ENCODE data around the gene NEK9. TPM values are rescaled to one million over a fixed set of nuclear protein-coding genes. Genes with fewer than 3 reads are reported as not detected.

Gene NEK9
- total RNA-seq, 1 experiment from 2014 or later = 103 TPM

GRCh38 chr14:75095690-75096089 is 31.2 kb downstream of the NEK9 start:
- no peak for DNase-seq
- Histone ChIP-seq H3K79me2 (ENCODE audit: low read length) (peaks cover 5% of the 10 kb centered on the region; the same call in 1 of the 2 replicates), H3K27me3 (ENCODE audit: low read length) (no peaks in the 10 kb centered on the region), H3K36me3 (ENCODE audit: insufficient read depth, low read length) (peaks cover 67% of the 10 kb centered on the region), H3K9ac (ENCODE audit: low read length) (no peak overlapping the region), H3K4me2 (ENCODE audit: low read depth, low read length, poor library complexity, severe bottlenecking) (no peak overlapping the region), H3K4me3 (ENCODE audit: low read length) (no peak overlapping the region), H3K27ac (ENCODE audit: low read length) (no peak overlapping the region), H3K4me1 (ENCODE audit: low read length) (no peaks in the 10 kb centered on the region), H4K20me1 (ENCODE audit: insufficient read depth, low read depth, low read length) (no peaks in the 10 kb centered on the region), H3K9me2 (replicated peaks; ENCODE audit: insufficient read depth, low read length) (no peaks in the 10 kb centered on the region), H3K9me3 (ENCODE audit: low read length) (no peaks in the 10 kb centered on the region), H2AFZ (ENCODE audit: low read length) (no peak overlapping the region)

- DNase-seq = no peak
- no peak overlapping the region for H3K27ac ChIP-seq (ENCODE audit: low read length)
- H3K4me2 ChIP-seq (ENCODE audit: low read depth, low read length, poor library complexity, severe bottlenecking) = no peak overlapping the region
- H3K9ac ChIP-seq (ENCODE audit: low read length) = no peak overlapping the region
- H3K4me3 ChIP-seq (ENCODE audit: low read length) = no peak overlapping the region
- H4K20me1 ChIP-seq (ENCODE audit: insufficient read depth, low read depth, low read length) = no peaks in the 10 kb centered on the region
- no peaks in the 10 kb centered on the region for H3K9me2 ChIP-seq (replicated peaks; ENCODE audit: insufficient read depth, low read length)
- no peaks in the 10 kb centered on the region for H3K4me1 ChIP-seq (ENCODE audit: low read length)
- H3K36me3 ChIP-seq (ENCODE audit: insufficient read depth, low read length) = peaks cover 66% of the 10 kb centered on the region
- H2AFZ ChIP-seq (ENCODE audit: low read length) = no peak overlapping the region
- H3K79me2 ChIP-seq (ENCODE audit: low read length) = peaks cover 5% of the 10 kb centered on the region; the same call in 1 of the 2 replicates
- no peaks in the 10 kb centered on the region for H3K27me3 ChIP-seq (ENCODE audit: low read length)
- no peaks in the 10 kb centered on the region for H3K9me3 ChIP-seq (ENCODE audit: low read length)
Measured at GRCh38 chr14:75094896-75095295, 32.0 kb downstream of the NEK9 start.

- Histone ChIP-seq H3K79me2 (ENCODE audit: low read length) (peaks cover 1% of the 10 kb centered on the region; the same call in 1 of the 2 replicates), H3K27ac (ENCODE audit: low read length) (no peak overlapping the region), H3K9ac (ENCODE audit: low read length) (no peak overlapping the region), H3K4me2 (ENCODE audit: low read depth, low read length, poor library complexity, severe bottlenecking) (no peak overlapping the region), H3K9me3 (ENCODE audit: low read length) (no peaks in the 10 kb centered on the region), H2AFZ (ENCODE audit: low read length) (no peak overlapping the region), H3K27me3 (ENCODE audit: low read length) (no peaks in the 10 kb centered on the region), H3K4me1 (ENCODE audit: low read length) (no peaks in the 10 kb centered on the region), H3K36me3 (ENCODE audit: insufficient read depth, low read length) (peaks cover 60% of the 10 kb centered on the region), H4K20me1 (ENCODE audit: insufficient read depth, low read depth, low read length) (no peaks in the 10 kb centered on the region), H3K4me3 (ENCODE audit: low read length) (no peak overlapping the region), H3K9me2 (replicated peaks; ENCODE audit: insufficient read depth, low read length) (no peaks in the 10 kb centered on the region)
- DNase-seq = no peak
Measured at GRCh38 chr14:75092698-75093097, 34.1 kb downstream of the NEK9 start.

- no peaks in the 10 kb centered on the region for H3K79me2 ChIP-seq (ENCODE audit: low read length)
- H4K20me1 ChIP-seq (ENCODE audit: insufficient read depth, low read depth, low read length) = no peaks in the 10 kb centered on the region
- H3K36me3 ChIP-seq (ENCODE audit: insufficient read depth, low read length) = peaks cover 61% of the 10 kb centered on the region; the same call in 1 of the 2 replicates
- H3K9me3 ChIP-seq (ENCODE audit: low read length) = no peaks in the 10 kb centered on the region
- no peak overlapping the region for H3K4me3 ChIP-seq (ENCODE audit: low read length)
- H2AFZ ChIP-seq (ENCODE audit: low read length) = no peak overlapping the region
- no peak overlapping the region for H3K27ac ChIP-seq (ENCODE audit: low read length)
- no peaks in the 10 kb centered on the region for H3K4me1 ChIP-seq (ENCODE audit: low read length)
- DNase-seq = no peak
- H3K9me2 ChIP-seq (replicated peaks; ENCODE audit: insufficient read depth, low read length) = no peaks in the 10 kb centered on the region
- no peak overlapping the region for H3K9ac ChIP-seq (ENCODE audit: low read length)
- H3K4me2 ChIP-seq (ENCODE audit: low read depth, low read length, poor library complexity, severe bottlenecking) = no peak overlapping the region
- H3K27me3 ChIP-seq (ENCODE audit: low read length) = no peaks in the 10 kb centered on the region
Measured at GRCh38 chr14:75091251-75091650, 35.6 kb downstream of the NEK9 start.

GRCh38 chr14:75090353-75090752 is 36.5 kb downstream of the NEK9 start:
- Histone ChIP-seq H4K20me1 (ENCODE audit: insufficient read depth, low read depth, low read length) (no peaks in the 10 kb centered on the region), H3K4me2 (ENCODE audit: low read depth, low read length, poor library complexity, severe bottlenecking) (no peak overlapping the region), H3K4me3 (ENCODE audit: low read length) (no peak overlapping the region), H3K27ac (ENCODE audit: low read length) (no peak overlapping the region), H2AFZ (ENCODE audit: low read length) (no peak overlapping the region), H3K9me2 (replicated peaks; ENCODE audit: insufficient read depth, low read length) (no peaks in the 10 kb centered on the region), H3K36me3 (ENCODE audit: insufficient read depth, low read length) (peaks cover 60% of the 10 kb centered on the region), H3K27me3 (ENCODE audit: low read length) (no peaks in the 10 kb centered on the region), H3K4me1 (ENCODE audit: low read length) (no peaks in the 10 kb centered on the region), H3K79me2 (ENCODE audit: low read length) (no peaks in the 10 kb centered on the region), H3K9me3 (ENCODE audit: low read length) (no peaks in the 10 kb centered on the region), H3K9ac (ENCODE audit: low read length) (no peak overlapping the region)
- no peak for DNase-seq

GRCh38 chr14:75088566-75089373 is 38.1 kb downstream of the NEK9 start:
- DNase-seq = peak; percentile 88

GRCh38 chr14:75088153-75088552 is 38.7 kb downstream of the NEK9 start:
- Histone ChIP-seq H2AFZ (ENCODE audit: low read length) (no peak overlapping the region), H3K9me3 (ENCODE audit: low read length) (no peaks in the 10 kb centered on the region), H3K4me1 (ENCODE audit: low read length) (no peaks in the 10 kb centered on the region), H3K4me2 (ENCODE audit: low read depth, low read length, poor library complexity, severe bottlenecking) (no peak overlapping the region), H3K79me2 (ENCODE audit: low read length) (no peaks in the 10 kb centered on the region), H3K36me3 (ENCODE audit: insufficient read depth, low read length) (peaks cover 61% of the 10 kb centered on the region), H3K27ac (ENCODE audit: low read length) (no peak overlapping the region), H3K9me2 (replicated peaks; ENCODE audit: insufficient read depth, low read length) (no peaks in the 10 kb centered on the region), H3K9ac (ENCODE audit: low read length) (no peak overlapping the region), H3K4me3 (ENCODE audit: low read length) (no peak overlapping the region), H3K27me3 (ENCODE audit: low read length) (no peaks in the 10 kb centered on the region), H4K20me1 (ENCODE audit: insufficient read depth, low read depth, low read length) (no peaks in the 10 kb centered on the region)
- DNase-seq = no peak

More at GRCh38 chr14:75088566-75089373, 38.1 kb downstream of the NEK9 start:
- H4K20me1 ChIP-seq (ENCODE audit: insufficient read depth, low read depth, low read length) = no peaks in the 10 kb centered on the region
- H3K9ac ChIP-seq (ENCODE audit: low read length) = no peak overlapping the region
- no peak overlapping the region for H3K4me3 ChIP-seq (ENCODE audit: low read length)
- no peaks in the 10 kb centered on the region for H3K9me3 ChIP-seq (ENCODE audit: low read length)
- H3K4me2 ChIP-seq (ENCODE audit: low read depth, low read length, poor library complexity, severe bottlenecking) = no peak overlapping the region
- no peaks in the 10 kb centered on the region for H3K9me2 ChIP-seq (replicated peaks; ENCODE audit: insufficient read depth, low read length)
- H3K27me3 ChIP-seq (ENCODE audit: low read length) = no peaks in the 10 kb centered on the region
- H3K36me3 ChIP-seq (ENCODE audit: insufficient read depth, low read length) = peaks cover 59% of the 10 kb centered on the region
- H2AFZ ChIP-seq (ENCODE audit: low read length) = no peak overlapping the region
- H3K4me1 ChIP-seq (ENCODE audit: low read length) = no peaks in the 10 kb centered on the region
- no peaks in the 10 kb centered on the region for H3K79me2 ChIP-seq (ENCODE audit: low read length)
- H3K27ac ChIP-seq (ENCODE audit: low read length) = no peak overlapping the region

- no peak for DNase-seq
- H3K4me1 ChIP-seq (ENCODE audit: low read length) = no peaks in the 10 kb centered on the region
- H3K79me2 ChIP-seq (ENCODE audit: low read length) = no peaks in the 10 kb centered on the region
- no peak overlapping the region for H2AFZ ChIP-seq (ENCODE audit: low read length)
- no peaks in the 10 kb centered on the region for H4K20me1 ChIP-seq (ENCODE audit: insufficient read depth, low read depth, low read length)
- H3K27me3 ChIP-seq (ENCODE audit: low read length) = no peaks in the 10 kb centered on the region
- H3K27ac ChIP-seq (ENCODE audit: low read length) = no peak overlapping the region
- no peaks in the 10 kb centered on the region for H3K9me3 ChIP-seq (ENCODE audit: low read length)
- no peak overlapping the region for H3K4me3 ChIP-seq (ENCODE audit: low read length)
- H3K9ac ChIP-seq (ENCODE audit: low read length) = no peak overlapping the region
- peaks cover 69% of the 10 kb centered on the region for H3K36me3 ChIP-seq (ENCODE audit: insufficient read depth, low read length)
- H3K4me2 ChIP-seq (ENCODE audit: low read depth, low read length, poor library complexity, severe bottlenecking) = no peak overlapping the region
- no peaks in the 10 kb centered on the region for H3K9me2 ChIP-seq (replicated peaks; ENCODE audit: insufficient read depth, low read length)
Measured at GRCh38 chr14:75084513-75084912, 42.3 kb downstream of the NEK9 start.
